Measurements from ENCODE around the gene KMT5B. TPM values are rescaled to one million over a fixed set of nuclear protein-coding genes. Genes with fewer than 3 reads are reported as not detected.

KMT5B gene
- total and polyA plus RNA-seq, 10 donors = 12.3 to 52.8 (median 40.6) TPM

GRCh38 chr11:68127714-68128681 is 85.1 kb downstream of the KMT5B start:
- TF ChIP-seq POLR2A (IDR thresholded peaks at IDR 0.05) (no peak), CTCF (IDR thresholded peaks at IDR 0.05 in 8 of 11, conservative IDR thresholded peaks at IDR 0.05 in 3 of 11) (no peak), POLR2AphosphoS5 (IDR thresholded peaks at IDR 0.05) (peak in 1 of 3 donors; percentile 29)
- Histone ChIP-seq H3K9me3 (peaks cover 0 to 13% (median 4%) of the 10 kb centered on the region in 8 donors), H3K4me1 (peaks cover 0 to 32% (median 15%) of the 10 kb centered on the region in 6 donors), H3K27me3 (replicated peaks in 1 of 7) (peaks cover 0 to 26% (median 7%) of the 10 kb centered on the region in 7 donors), H3K27ac (peak overlapping the region; percentile 60 to 87 (median 82)), H3K4me3 (peak overlapping the region in 7 of 8 donors; percentile 12 to 65 (median 37)), H3K36me3 (no peaks in the 10 kb centered on the region)
- WGBS, 5 donors = 14 to 28% (median 16%) methylated on average over 24 to 48 of the region's 48 CpGs
- peak; percentile 80 for DNase-seq
- intact Hi-C loops (cut with DNase I; ENCODE audit: low total_unique reads) = no loop called here

- H3K4me3 ChIP-seq = no peak overlapping the region
- no peak for DNase-seq
- TF ChIP-seq CTCF (IDR thresholded peaks at IDR 0.05 in 8 of 11, conservative IDR thresholded peaks at IDR 0.05 in 3 of 11) = no peak
- TF ChIP-seq POLR2A (IDR thresholded peaks at IDR 0.05) = no peak
- no peak for TF ChIP-seq POLR2AphosphoS5 (IDR thresholded peaks at IDR 0.05)
- H3K36me3 ChIP-seq = no peaks in the 10 kb centered on the region
- H3K4me1 ChIP-seq = peaks cover 7 to 48% (median 28%) of the 10 kb centered on the region in 6 donors
- no peak overlapping the region for H3K27ac ChIP-seq
- peaks cover 0 to 26% (median 7%) of the 10 kb centered on the region in 7 donors for H3K27me3 ChIP-seq (replicated peaks in 1 of 7)
- intact Hi-C loops (cut with DNase I; ENCODE audit: low total_unique reads) = no loop called here
- no peaks in the 10 kb centered on the region for H3K9me3 ChIP-seq
- 78 to 90% (median 89%) methylated on average over 2 to 4 of the region's 4 CpGs for WGBS, 5 donors
These were observed 87.9 kb downstream of the KMT5B start for GRCh38 chr11:68125164-68125563.

- no peak for DNase-seq
- intact Hi-C loops (cut with DNase I; ENCODE audit: low total_unique reads) = no loop called here
- Histone ChIP-seq H3K9me3 (no peaks in the 10 kb centered on the region), H3K27ac (peak overlapping the region in 7 of 8 donors; percentile 23 to 97 (median 54)), H3K36me3 (no peaks in the 10 kb centered on the region), H3K27me3 (replicated peaks in 1 of 7) (peaks cover 0 to 5% (median 0%) of the 10 kb centered on the region in 7 donors), H3K4me1 (peaks cover 17 to 55% (median 37%) of the 10 kb centered on the region in 6 donors), H3K4me3 (no peak overlapping the region)
- TF ChIP-seq CTCF (IDR thresholded peaks at IDR 0.05 in 8 of 11, conservative IDR thresholded peaks at IDR 0.05 in 3 of 11) (no peak), POLR2A (IDR thresholded peaks at IDR 0.05) (no peak), POLR2AphosphoS5 (IDR thresholded peaks at IDR 0.05) (no peak)
- WGBS, 5 donors = 87 to 88% (median 87%) methylated on average over 9 of the region's 9 CpGs
These were observed 90.1 kb downstream of the KMT5B start for GRCh38 chr11:68122936-68123539.
